A549 (cell line): ENCODE results near the gene ZNF385B.

Experiments used
- CEBPB ChIP-seq, 2 experiments: fragments of >200 bp in 1 of 2; sonication (Bioruptor Twin) in 1 of 2; formaldehyde crosslinking in 1 of 2; IDR thresholded peaks; 2 replicates each; pipeline ENCODE4 v1.6.1; 2012 to 2016
- CHD2 ChIP-seq: fragments of 150-350 bp; IDR thresholded peaks from 2 replicates; pipeline ENCODE4 v1.6.1; 2014; ENCODE audit warnings: low read length; ENCODE audit not compliant: partially characterized antibody
- EP300 ChIP-seq, 2 experiments: fragments of >200 bp; sonication (Bioruptor Twin); formaldehyde crosslinking; IDR thresholded peaks; 2 replicates in 1 of 2; 3 replicates in 1 of 2; pipeline ENCODE4 v1.6.1; 2016 to 2017
- ESRRA ChIP-seq: fragments of 150-350 bp; IDR thresholded peaks from 2 replicates; pipeline ENCODE4 v1.6.1; 2014; ENCODE audit warnings: mild to moderate bottlenecking, low read length, borderline replicate concordance
- MYC ChIP-seq: IDR thresholded peaks from 2 replicates; pipeline ENCODE4 v1.6.1; 2012; ENCODE audit warnings: mild to moderate bottlenecking, inconsistent platforms, low read length, improper control_type of control experiment, borderline replicate concordance
- POLR2A ChIP-seq: IDR thresholded peaks from 2 replicates; pipeline ENCODE4 v1.6.1; 2012; ENCODE audit warnings: mild to moderate bottlenecking, low read length
- SMC3 ChIP-seq: fragments of >200 bp; sonication (Bioruptor Twin); formaldehyde crosslinking; IDR thresholded peaks from 3 replicates; pipeline ENCODE4 v1.6.1; 2018; ENCODE audit warnings: inconsistent platforms
- USF2 ChIP-seq: fragments of 450-650 bp; IDR thresholded peaks from 2 replicates; pipeline ENCODE4 v1.6.1; 2014; ENCODE audit warnings: antibody characterized with exemption
- TF ChIP-seq, protein P1 (sequence below): fragments of >200 bp; sonication (Bioruptor Twin); formaldehyde crosslinking; IDR thresholded peaks from 3 replicates; pipeline ENCODE4 v1.5.1; 2016

GRCh38 chr2:179424571-179424970 is 436.8 kb downstream of the ZNF385B start:
- TF ChIP-seq POLR2A (no peak), SMC3 (no peak), CHD2 (no peak), MYC (no peak), USF2 (no peak), CEBPB (IDR thresholded peaks at IDR 0.05) (no peak), EP300 (IDR thresholded peaks at IDR 0.05) (no peak), ESRRA (no peak)
- TF ChIP-seq, protein P1, sequence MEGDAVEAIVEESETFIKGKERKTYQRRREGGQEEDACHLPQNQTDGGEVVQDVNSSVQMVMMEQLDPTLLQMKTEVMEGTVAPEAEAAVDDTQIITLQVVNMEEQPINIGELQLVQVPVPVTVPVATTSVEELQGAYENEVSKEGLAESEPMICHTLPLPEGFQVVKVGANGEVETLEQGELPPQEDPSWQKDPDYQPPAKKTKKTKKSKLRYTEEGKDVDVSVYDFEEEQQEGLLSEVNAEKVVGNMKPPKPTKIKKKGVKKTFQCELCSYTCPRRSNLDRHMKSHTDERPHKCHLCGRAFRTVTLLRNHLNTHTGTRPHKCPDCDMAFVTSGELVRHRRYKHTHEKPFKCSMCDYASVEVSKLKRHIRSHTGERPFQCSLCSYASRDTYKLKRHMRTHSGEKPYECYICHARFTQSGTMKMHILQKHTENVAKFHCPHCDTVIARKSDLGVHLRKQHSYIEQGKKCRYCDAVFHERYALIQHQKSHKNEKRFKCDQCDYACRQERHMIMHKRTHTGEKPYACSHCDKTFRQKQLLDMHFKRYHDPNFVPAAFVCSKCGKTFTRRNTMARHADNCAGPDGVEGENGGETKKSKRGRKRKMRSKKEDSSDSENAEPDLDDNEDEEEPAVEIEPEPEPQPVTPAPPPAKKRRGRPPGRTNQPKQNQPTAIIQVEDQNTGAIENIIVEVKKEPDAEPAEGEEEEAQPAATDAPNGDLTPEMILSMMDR: no peak
